ENCODE measurements around the gene TRIM71.

- no peak for TF ChIP-seq POLR2A (IDR thresholded peaks at IDR 0.05)
- TF ChIP-seq CTCF (IDR thresholded peaks at IDR 0.05): no peak
These were observed 50.2 kb downstream of the TRIM71 start for GRCh38 chr3:32867954-32868353.
